ENCODE results near the gene RIF1. TPM values are rescaled to one million over a fixed set of nuclear protein-coding genes. Genes with fewer than 3 reads are reported as not detected.

RIF1 gene
- total RNA-seq, 1 donor from 2014 or later = 65.2 TPM

DNA sequence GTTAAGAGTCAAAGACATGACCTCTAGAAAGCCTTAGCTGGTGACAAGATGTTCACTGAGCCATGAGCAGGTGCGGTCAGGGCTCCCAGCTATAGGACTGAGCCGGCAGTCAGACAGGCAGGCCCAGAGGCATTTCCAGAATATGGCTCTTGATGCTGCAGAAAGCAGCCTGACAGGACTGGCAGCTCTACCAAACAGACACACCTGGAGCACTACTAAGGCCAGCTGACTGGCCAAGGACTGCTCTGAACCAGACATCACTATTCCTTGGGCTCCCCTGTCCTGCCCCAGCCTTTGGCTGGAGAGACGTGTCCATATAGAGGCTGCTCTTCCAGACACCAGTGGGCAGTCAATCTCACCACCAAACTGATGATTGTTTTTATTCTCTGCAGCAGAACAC is 98.8 kb downstream of the RIF1 start:
- H3K4me1 Mint-ChIP-seq = no peaks in the 10 kb centered on the region
- TF ChIP-seq, protein P1, sequence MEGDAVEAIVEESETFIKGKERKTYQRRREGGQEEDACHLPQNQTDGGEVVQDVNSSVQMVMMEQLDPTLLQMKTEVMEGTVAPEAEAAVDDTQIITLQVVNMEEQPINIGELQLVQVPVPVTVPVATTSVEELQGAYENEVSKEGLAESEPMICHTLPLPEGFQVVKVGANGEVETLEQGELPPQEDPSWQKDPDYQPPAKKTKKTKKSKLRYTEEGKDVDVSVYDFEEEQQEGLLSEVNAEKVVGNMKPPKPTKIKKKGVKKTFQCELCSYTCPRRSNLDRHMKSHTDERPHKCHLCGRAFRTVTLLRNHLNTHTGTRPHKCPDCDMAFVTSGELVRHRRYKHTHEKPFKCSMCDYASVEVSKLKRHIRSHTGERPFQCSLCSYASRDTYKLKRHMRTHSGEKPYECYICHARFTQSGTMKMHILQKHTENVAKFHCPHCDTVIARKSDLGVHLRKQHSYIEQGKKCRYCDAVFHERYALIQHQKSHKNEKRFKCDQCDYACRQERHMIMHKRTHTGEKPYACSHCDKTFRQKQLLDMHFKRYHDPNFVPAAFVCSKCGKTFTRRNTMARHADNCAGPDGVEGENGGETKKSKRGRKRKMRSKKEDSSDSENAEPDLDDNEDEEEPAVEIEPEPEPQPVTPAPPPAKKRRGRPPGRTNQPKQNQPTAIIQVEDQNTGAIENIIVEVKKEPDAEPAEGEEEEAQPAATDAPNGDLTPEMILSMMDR (conservative IDR thresholded peaks at IDR 0.05) = no peak
- no peak overlapping the region for H3K27ac Mint-ChIP-seq (ENCODE audit: unreplicated experiment)
- H3K27me3 Mint-ChIP-seq (ENCODE audit: low read depth) = no peaks in the 10 kb centered on the region
- H3K36me3 Mint-ChIP-seq (ENCODE audit: low read depth) = no peaks in the 10 kb centered on the region
- peaks cover 5% of the 10 kb centered on the region for H3K9me3 Mint-ChIP-seq
- no peak overlapping the region for H3K4me3 Mint-ChIP-seq
- DNase-seq (ENCODE audit: low read depth, low spot score) = no peak

DNA sequence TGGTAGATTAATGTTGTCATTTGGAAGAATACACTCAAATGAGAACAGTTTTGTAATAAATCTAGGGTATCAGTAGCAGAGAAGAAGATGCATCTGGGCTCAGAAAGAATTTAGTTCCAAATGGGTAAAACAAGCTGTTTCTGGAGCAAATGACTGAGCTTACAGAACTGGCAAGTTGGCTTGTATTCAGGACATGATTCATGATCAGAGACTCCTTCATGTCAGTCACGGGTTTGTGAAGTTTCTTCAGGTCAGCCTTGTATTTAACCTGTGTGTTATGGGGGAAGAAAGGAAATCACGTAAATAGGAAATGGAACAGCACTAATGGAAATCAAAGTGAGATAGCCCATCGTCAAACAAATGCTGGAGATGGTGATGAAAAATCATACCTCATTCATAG is 109.1 kb downstream of the RIF1 start:
- no peaks in the 10 kb centered on the region for H3K36me3 Mint-ChIP-seq (ENCODE audit: low read depth)
- TF ChIP-seq, protein P1 (conservative IDR thresholded peaks at IDR 0.05) = no peak

DNA sequence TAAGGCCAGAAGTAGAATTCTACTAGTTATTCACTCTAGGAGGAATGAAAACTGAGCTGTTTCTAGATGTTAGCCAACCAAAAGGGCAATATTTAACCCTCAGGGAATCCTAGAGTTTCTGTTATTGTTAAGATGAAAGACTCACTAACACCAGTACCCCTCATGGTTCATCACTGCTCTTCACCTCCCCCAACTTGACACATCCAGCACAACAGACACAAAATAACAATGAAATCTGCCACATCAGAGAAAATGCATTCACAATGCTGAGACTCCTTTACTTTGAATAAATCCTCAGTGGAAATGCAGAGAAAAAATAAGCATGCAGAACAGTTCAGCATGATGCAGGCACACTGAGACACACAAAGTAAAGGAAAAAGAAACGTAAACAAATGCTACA is 111.3 kb downstream of the RIF1 start:
- Mint-ChIP-seq H3K9me3 (no peaks in the 10 kb centered on the region), H3K27me3 (ENCODE audit: low read depth) (no peaks in the 10 kb centered on the region), H3K4me3 (no peak overlapping the region), H3K4me1 (peaks cover 8% of the 10 kb centered on the region), H3K36me3 (ENCODE audit: low read depth) (no peaks in the 10 kb centered on the region), H3K27ac (ENCODE audit: unreplicated experiment) (no peak overlapping the region)
- TF ChIP-seq, protein P1 (conservative IDR thresholded peaks at IDR 0.05) = no peak
- DNase-seq (ENCODE audit: low read depth, low spot score) = no peak

More for the DNA sequence above, 109.1 kb downstream of the RIF1 start:
- H3K27me3 Mint-ChIP-seq (ENCODE audit: low read depth) = no peaks in the 10 kb centered on the region
- no peak overlapping the region for H3K27ac Mint-ChIP-seq (ENCODE audit: unreplicated experiment)
- peaks cover 8% of the 10 kb centered on the region for H3K4me1 Mint-ChIP-seq
- no peak for DNase-seq (ENCODE audit: low read depth, low spot score)
- no peaks in the 10 kb centered on the region for H3K9me3 Mint-ChIP-seq
- H3K4me3 Mint-ChIP-seq = no peak overlapping the region

DNA sequence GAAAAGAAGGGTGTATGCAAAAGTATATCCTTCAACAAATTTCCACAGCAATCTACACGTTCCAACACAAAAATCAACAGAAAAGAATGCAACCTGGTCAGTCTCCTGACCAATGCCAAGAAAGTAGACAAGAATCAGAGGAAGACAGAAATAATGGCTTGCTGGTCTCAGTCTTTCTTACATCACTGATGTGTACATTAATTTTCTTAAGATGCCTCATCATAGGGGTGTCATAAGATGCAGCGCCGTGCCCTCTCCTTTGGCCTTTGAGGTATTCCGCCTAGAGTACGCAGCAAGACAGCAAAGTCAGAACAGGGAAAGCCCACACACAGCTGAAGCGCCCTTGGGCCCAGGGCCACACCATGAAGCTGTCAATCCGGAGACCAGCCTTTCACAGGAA is 112.9 kb downstream of the RIF1 start:
- H3K27ac Mint-ChIP-seq (ENCODE audit: unreplicated experiment) = no peak overlapping the region
- H3K9me3 Mint-ChIP-seq = no peaks in the 10 kb centered on the region
- no peaks in the 10 kb centered on the region for H3K27me3 Mint-ChIP-seq (ENCODE audit: low read depth)
- TF ChIP-seq, protein P1 (conservative IDR thresholded peaks at IDR 0.05) = no peak
- H3K4me3 Mint-ChIP-seq = no peak overlapping the region
- peaks cover 8% of the 10 kb centered on the region for H3K4me1 Mint-ChIP-seq
- no peak for DNase-seq (ENCODE audit: low read depth, low spot score)
- H3K36me3 Mint-ChIP-seq (ENCODE audit: low read depth) = no peaks in the 10 kb centered on the region

DNA sequence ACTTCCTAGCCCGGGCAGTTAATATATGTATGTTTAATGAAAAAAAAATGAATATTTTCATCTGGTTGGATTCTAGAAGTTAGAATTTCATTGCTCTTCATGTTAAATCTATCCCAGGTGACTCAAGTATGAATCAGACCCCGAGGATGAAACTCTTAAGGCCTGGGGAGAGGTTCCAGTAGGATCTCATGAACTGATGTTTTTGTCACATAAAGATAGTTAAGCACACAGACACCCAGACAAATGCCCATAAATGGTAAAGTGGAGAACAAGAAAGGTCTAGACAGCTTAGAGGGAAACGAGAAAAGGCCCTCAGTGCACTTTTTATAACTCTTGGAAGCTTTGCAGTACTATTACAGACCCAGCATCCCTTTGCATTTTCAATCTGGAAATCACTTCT is 114.1 kb downstream of the RIF1 start:
- no peaks in the 10 kb centered on the region for H3K27me3 Mint-ChIP-seq (ENCODE audit: low read depth)
- no peak overlapping the region for H3K4me3 Mint-ChIP-seq
- H3K27ac Mint-ChIP-seq (ENCODE audit: unreplicated experiment) = no peak overlapping the region
- H3K9me3 Mint-ChIP-seq = no peaks in the 10 kb centered on the region
- DNase-seq (ENCODE audit: low read depth, low spot score) = no peak
- H3K4me1 Mint-ChIP-seq = peaks cover 8% of the 10 kb centered on the region
- H3K36me3 Mint-ChIP-seq (ENCODE audit: low read depth) = no peaks in the 10 kb centered on the region
- TF ChIP-seq, protein P1 (conservative IDR thresholded peaks at IDR 0.05) = no peak

Data from neural crest cell (in vitro differentiated cells).